IPS-20b (cell line): ENCODE results near the gene CDH4.

ENCODE experiments used
- H3K27ac ChIP-seq: one replicate; pipeline ENCODE4 v1.5.1; 2013; ENCODE audit warnings: low read length
- H3K27me3 ChIP-seq: 2 replicates; pipeline ENCODE4 v1.6.1; 2013; ENCODE audit warnings: mild to moderate bottlenecking, low read length, inconsistent platforms; ENCODE audit not compliant: insufficient read depth
- H3K36me3 ChIP-seq: 2 replicates; pipeline ENCODE4 v1.6.1; 2013; ENCODE audit warnings: low read depth, mild to moderate bottlenecking, inconsistent platforms, low read length, moderate library complexity; ENCODE audit not compliant: insufficient read depth
- H3K4me1 ChIP-seq: 2 replicates; pipeline ENCODE4 v1.6.1; 2013; ENCODE audit warnings: mild to moderate bottlenecking, control low read depth, inconsistent platforms, low read length, moderate library complexity; ENCODE audit not compliant: insufficient read depth
- H3K4me3 ChIP-seq: 2 replicates; pipeline ENCODE4 v1.5.1; 2013; ENCODE audit warnings: mild to moderate bottlenecking, low read length, inconsistent platforms
- H3K9ac ChIP-seq: 2 replicates; pipeline ENCODE4 v1.6.1; 2013; ENCODE audit warnings: low read depth, mild to moderate bottlenecking, inconsistent platforms, low read length, moderate library complexity
- H3K9me3 ChIP-seq: 2 replicates; pipeline ENCODE4 v1.6.1; 2013; ENCODE audit warnings: mild to moderate bottlenecking, low read depth, low read length, inconsistent platforms; ENCODE audit not compliant: insufficient read depth

Gene CDH4

DNA sequence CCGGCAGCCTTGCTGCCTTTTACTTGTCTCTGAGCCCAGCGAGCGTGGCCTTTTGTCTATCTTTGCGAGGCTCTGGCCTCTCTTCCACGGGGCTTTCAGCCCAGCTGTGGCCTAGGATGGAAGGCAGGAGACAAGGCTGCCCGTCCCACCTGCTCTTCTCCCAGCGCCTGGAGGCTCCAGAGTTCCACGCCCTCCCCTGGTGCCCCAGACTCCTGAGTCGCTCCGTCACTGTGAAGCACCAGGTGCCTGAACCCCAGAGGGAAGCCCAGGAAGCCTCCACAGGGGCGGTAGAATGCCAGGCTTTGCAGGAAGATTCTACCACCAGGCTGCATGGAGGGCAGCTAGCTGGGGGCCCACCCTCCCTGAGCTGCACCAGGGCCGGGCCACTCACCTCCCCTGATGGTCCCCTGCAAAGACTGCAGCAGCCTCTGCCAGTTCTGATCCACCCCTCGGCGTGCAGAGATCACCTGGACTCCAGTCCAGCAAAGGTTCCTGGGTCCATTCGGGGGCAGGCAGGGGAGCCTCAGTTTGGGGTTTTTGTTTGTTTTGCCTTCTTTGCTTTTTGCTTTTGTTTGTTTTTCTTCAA lies 384.6 kb downstream of the CDH4 start:
- peaks cover 47% of the 10 kb centered on the region for H3K27me3 ChIP-seq
- H3K27ac ChIP-seq = no peak overlapping the region
- H3K36me3 ChIP-seq = no peaks in the 10 kb centered on the region
- H3K4me1 ChIP-seq = peaks cover 11% of the 10 kb centered on the region; the same call in 1 of the 2 replicates
- no peak overlapping the region; the same call in 1 of the 2 replicates for H3K4me3 ChIP-seq
- no peaks in the 10 kb centered on the region for H3K9me3 ChIP-seq
- peak overlapping the region; percentile 9; the same call in 1 of the 2 replicates for H3K9ac ChIP-seq

DNA sequence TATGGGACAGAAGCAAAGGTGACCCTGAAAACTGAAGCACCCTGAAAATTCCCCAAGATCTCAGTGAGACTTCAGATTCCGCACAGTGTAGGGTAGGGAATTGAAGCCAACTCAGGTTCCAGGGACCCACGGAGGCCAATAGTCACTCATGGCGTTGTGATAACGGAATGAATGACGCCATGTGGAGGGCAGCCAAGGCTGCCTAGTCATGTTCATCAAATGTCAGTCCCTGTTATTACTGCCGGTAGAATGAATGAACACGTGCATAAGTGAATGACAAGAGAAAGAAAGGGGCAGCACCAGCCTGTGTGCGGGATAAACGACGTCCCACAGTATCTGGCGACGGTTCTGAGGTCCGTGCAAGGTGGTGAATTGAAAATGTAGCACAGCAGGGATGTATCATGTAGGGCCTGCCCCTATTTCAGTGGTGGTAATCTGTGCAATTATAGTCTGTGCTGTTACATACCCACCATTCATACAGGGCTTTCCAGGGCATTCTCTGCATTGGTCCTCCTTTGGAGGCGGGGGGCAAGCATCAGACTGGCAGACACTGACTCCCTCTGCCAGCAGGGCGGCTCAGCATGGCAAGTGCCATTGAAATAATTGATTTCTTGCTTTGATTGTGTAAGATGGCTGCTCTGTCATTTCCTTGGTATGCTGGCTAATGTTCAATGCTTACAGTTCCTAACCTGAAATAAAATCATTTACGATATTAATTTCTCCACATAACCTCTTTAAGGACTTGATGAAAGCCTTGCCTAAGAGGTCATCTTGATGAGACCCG lies 386.9 kb downstream of the CDH4 start:
- Histone ChIP-seq H3K36me3 (no peaks in the 10 kb centered on the region), H3K4me1 (peaks cover 11% of the 10 kb centered on the region; the same call in 1 of the 2 replicates), H3K27me3 (peaks cover 38% of the 10 kb centered on the region)

DNA sequence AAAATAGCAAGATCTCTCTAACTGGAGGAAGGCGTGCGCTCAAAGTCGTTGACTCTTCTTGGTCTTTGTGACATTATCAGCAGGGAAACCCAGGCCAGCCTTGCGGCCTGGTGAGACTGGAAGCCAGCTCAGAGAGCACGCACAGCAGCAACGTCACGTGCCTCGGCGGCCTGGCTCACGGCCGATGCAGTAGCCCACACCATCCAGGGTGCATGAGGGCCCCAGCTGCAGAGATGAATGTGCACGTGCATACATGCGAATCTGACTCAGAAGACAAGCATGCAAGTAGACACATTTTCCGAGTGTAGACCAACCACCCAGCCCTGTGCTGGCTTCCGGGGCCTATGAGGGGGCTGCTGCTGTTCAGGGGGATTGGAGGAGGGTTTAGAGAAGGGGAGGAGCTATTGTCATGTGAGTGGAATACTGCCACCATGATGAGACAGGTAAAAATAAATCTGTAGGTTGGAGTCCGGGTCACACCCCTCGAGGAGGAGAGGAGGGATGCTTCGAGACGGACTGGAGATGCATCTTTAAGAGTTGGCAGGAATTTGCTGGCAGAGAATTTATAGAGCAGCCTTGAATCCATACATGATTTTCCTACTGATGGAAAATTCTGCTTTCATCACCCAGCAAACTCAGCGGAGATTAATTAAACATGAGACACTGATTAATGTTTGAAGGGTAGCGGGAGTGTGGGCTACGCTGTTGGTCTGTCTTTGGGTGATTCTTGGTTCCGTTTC lies 388.2 kb downstream of the CDH4 start:
- Histone ChIP-seq H3K27me3 (peaks cover 32% of the 10 kb centered on the region), H3K27ac (no peak overlapping the region), H3K36me3 (no peaks in the 10 kb centered on the region), H3K4me1 (peaks cover 11% of the 10 kb centered on the region; the same call in 1 of the 2 replicates), H3K9ac (no peak overlapping the region), H3K9me3 (no peaks in the 10 kb centered on the region), H3K4me3 (no peak overlapping the region)

More for the DNA sequence above, 386.9 kb downstream of the CDH4 start:
- no peaks in the 10 kb centered on the region for H3K9me3 ChIP-seq
- H3K27ac ChIP-seq = no peak overlapping the region
- H3K4me3 ChIP-seq = no peak overlapping the region
- no peak overlapping the region for H3K9ac ChIP-seq

DNA sequence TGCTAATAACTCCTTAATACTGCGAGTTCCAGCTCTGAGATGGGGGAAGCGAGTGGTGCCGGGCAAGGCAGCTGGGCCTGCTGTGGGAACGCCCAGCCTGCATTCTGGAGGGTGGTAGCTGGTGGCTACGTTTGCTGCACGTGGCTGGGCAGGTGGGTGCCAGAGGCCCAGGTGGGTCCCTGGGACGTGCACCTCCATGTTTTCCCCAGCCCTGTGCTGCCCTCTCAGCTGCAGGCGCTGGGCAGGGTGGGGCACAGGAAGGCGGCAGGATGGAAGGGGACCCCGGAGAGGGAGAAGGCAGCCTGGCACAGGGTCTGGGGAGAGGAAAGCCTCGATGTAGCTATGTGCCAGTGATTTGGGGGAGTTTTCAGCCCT lies 388.8 kb downstream of the CDH4 start:
- Histone ChIP-seq H3K9me3 (no peaks in the 10 kb centered on the region), H3K4me3 (no peak overlapping the region), H3K36me3 (no peaks in the 10 kb centered on the region), H3K27ac (no peak overlapping the region), H3K9ac (no peak overlapping the region), H3K4me1 (peaks cover 9% of the 10 kb centered on the region; the same call in 1 of the 2 replicates), H3K27me3 (peaks cover 31% of the 10 kb centered on the region)

DNA sequence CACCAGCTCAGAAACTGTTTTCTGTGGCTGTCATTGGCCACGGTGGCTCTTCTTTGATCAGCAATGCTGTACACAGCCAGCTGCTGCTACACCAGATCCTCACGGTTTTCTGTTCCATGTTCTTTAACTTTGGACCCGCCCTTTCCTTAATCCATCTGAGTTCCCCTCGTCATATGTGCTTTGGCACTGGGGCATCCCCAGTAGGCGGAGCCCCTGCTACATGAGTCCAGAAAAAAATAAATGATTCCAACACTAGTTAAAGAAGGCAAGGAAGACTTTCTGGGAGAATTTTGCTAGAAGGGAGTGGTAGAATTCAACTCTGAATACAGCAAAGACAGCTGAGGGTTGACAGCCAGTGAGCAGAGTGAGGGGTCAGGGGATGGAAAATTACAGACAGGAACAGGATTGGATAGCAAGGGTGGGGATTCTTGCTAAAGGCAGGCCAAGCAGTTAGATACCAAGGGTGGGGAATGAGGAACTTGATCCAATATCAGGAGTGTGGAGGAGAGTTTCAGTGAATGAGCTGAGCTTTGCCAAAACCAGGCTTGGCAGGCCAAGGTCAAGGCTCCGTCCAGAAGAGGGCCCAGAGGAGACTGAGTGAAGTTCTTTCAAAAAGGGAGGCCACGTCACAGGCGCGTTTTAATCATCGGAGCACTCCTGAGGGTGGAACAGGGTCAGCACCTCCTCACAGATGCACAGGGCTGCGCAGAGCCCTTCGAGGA lies 391.8 kb downstream of the CDH4 start:
- no peaks in the 10 kb centered on the region; the same call in 1 of the 2 replicates for H3K4me1 ChIP-seq
- peaks cover 30% of the 10 kb centered on the region for H3K27me3 ChIP-seq
- H3K27ac ChIP-seq = no peak overlapping the region
- H3K4me3 ChIP-seq = no peak overlapping the region
- no peak overlapping the region for H3K9ac ChIP-seq
- no peaks in the 10 kb centered on the region for H3K36me3 ChIP-seq
- no peaks in the 10 kb centered on the region for H3K9me3 ChIP-seq

DNA sequence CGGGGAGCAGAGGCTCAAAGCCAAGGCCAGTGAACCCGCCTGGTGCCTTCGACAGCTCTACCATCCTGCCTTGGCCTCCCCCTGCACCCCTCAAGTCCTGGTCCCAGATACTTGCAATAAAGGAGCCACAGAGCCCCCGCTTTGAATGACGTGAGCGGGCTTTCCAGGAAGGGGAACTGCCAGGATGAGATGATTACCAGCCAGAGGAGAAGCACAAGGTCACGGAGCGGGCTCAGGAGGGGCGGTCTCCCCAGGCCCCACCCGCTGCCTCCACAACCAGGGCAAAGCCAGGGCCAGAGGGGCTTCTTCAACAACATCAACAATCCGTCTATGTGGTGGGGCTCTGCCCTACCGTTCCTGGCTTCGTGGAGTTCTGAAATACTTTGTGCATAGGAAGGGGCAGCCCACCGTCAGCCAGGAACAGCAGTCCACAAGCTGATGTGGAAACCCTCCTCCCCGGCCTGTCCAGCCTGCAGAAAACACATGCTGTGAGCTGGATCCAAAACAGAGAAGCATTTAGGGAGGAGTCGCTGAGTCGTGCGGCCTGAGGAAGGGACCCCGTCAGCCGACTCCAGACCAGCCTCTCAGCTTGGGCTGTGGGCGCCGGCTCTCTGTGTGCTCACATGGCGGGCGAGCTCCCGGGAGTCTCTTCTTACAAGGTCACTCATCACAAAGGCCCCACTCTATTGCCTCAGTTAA lies 392.5 kb downstream of the CDH4 start:
- Histone ChIP-seq H3K4me3 (no peak overlapping the region), H3K36me3 (no peaks in the 10 kb centered on the region), H3K27ac (no peak overlapping the region), H3K4me1 (no peaks in the 10 kb centered on the region; the same call in 1 of the 2 replicates), H3K9me3 (no peaks in the 10 kb centered on the region), H3K9ac (no peak overlapping the region), H3K27me3 (peaks cover 23% of the 10 kb centered on the region; the same call in 1 of the 2 replicates)

DNA sequence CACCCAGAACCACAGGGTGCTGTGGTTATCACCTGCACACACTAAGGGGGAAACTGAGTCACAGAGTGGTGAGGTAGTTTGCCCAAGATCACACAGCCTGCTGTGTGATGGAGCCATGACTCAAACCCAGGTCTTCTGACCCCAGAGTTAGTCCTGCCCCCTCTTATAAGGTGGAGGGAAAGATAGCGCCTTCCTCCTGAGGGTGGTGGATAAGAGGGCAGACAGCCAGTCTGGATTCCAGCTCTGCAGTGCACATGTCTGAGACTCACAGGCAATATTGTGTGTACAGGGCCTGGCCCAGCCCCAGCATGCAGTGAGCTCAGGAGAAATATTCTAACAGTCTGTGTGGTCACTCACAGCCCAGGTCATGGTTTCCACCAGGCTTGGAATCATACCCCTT lies 393.7 kb downstream of the CDH4 start:
- Histone ChIP-seq H3K4me1 (no peaks in the 10 kb centered on the region; the same call in 1 of the 2 replicates), H3K27ac (no peak overlapping the region), H3K27me3 (peaks cover 21% of the 10 kb centered on the region)

DNA sequence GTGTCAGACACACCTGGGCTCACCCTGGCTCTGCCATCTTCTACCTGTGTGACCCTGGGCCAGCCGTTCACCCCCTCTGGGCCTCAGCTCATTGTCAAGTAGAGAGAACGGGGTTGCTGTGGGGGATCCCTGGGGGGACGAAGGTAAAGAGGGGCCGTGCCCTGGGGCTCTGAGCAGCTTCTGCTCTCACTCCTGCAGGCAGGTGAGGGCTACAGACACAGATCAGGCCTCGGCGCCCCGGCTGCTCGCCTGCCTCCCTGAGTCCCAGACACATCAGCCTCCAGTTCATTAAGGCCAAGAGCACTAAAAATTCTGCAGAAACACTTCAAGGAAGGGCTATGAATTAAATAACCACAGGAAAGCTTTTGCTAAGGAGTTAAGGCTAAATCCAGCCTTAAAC lies 394.4 kb downstream of the CDH4 start:
- no peak overlapping the region for H3K9ac ChIP-seq

More for the DNA sequence above, 393.7 kb downstream of the CDH4 start:
- Histone ChIP-seq H3K9ac (no peak overlapping the region), H3K9me3 (no peaks in the 10 kb centered on the region), H3K36me3 (no peaks in the 10 kb centered on the region), H3K4me3 (no peak overlapping the region)

DNA sequence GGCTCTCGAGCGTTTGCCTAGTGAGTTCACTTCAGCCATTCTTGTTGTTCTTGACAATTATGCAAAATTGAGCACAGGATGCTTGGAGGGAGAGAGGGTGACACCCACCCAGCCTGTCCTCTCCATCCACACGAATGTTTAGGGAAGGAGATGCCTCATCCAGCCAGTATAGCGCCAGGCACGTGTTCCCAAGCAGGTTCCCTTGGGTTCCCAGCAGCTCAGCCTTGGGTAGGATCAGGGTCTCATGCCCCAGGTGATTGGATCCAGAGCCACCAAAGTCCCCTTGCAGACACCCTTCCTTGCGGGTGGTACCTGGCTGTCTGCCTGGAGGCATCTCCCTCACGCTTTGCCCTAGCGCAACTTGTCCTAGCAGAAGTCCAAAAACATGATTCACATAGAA lies 394.9 kb downstream of the CDH4 start:
- H3K9me3 ChIP-seq = no peaks in the 10 kb centered on the region
- H3K27ac ChIP-seq = no peak overlapping the region
- H3K36me3 ChIP-seq = no peaks in the 10 kb centered on the region
- no peak overlapping the region for H3K4me3 ChIP-seq
- H3K9ac ChIP-seq = no peak overlapping the region
- H3K4me1 ChIP-seq = no peaks in the 10 kb centered on the region; the same call in 1 of the 2 replicates
- peaks cover 21% of the 10 kb centered on the region for H3K27me3 ChIP-seq

More for the DNA sequence above, 394.4 kb downstream of the CDH4 start:
- peaks cover 21% of the 10 kb centered on the region for H3K27me3 ChIP-seq
- H3K36me3 ChIP-seq = no peaks in the 10 kb centered on the region
- no peak overlapping the region for H3K4me3 ChIP-seq
- H3K9me3 ChIP-seq = no peaks in the 10 kb centered on the region
- H3K27ac ChIP-seq = no peak overlapping the region
- H3K4me1 ChIP-seq = no peaks in the 10 kb centered on the region; the same call in 1 of the 2 replicates

DNA sequence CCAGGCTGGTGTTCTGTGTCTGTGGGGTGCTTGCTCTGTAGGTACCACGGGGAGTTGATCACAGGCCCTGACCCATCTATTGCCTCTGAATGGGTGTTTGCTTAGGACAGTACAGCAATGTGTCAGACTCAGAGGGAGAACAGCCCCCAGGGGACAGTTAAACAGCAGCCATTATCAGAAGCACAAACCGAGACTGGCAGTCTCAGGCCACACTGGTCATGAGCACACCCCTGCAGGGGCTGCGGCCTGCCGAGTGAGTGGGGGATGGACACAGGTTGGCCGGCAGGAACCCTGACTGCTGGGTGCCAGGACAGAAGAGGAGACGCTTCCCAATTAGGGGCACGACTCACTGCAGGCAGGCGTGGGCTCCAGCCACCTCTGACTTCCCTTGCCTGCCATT lies 395.6 kb downstream of the CDH4 start:
- Histone ChIP-seq H3K27me3 (peaks cover 21% of the 10 kb centered on the region), H3K4me1 (no peaks in the 10 kb centered on the region; the same call in 1 of the 2 replicates), H3K36me3 (no peaks in the 10 kb centered on the region), H3K9ac (no peak overlapping the region), H3K9me3 (no peaks in the 10 kb centered on the region), H3K4me3 (no peak overlapping the region), H3K27ac (no peak overlapping the region)
